Smooth muscle cell (in vitro differentiated cells): ENCODE data around the gene MYLK2. TPM values are rescaled to one million over a fixed set of nuclear protein-coding genes. Genes with fewer than 3 reads are reported as not detected.

Experiments used
- DNase-seq: peaks from one replicate; lab custom pipeline; 2025; ENCODE audit not compliant: unreplicated experiment; lab: John Stamatoyannopoulos, UW
- H2AFZ ChIP-seq: fragments of 200-600 bp; sonication (generic); 2 replicates; pipeline ENCODE4 v1.6.0; 2016; ENCODE audit warnings: antibody characterized with exemption, low read depth, mild to moderate bottlenecking
- H3F3A ChIP-seq: fragments of 200-600 bp; sonication (generic); 2 replicates; pipeline ENCODE4 v1.6.0; 2017; ENCODE audit warnings: antibody characterized with exemption, low read depth
- H3K27ac ChIP-seq: fragments of 200-600 bp; sonication (generic); 2 replicates; pipeline ENCODE4 v1.5.1; 2016; ENCODE audit warnings: low read depth, mild to moderate bottlenecking
- H3K27me3 ChIP-seq: fragments of 200-600 bp; sonication (generic); 2 replicates; pipeline ENCODE4 v1.6.1; 2016; ENCODE audit warnings: low read depth, mild to moderate bottlenecking
- H3K36me3 ChIP-seq: fragments of 200-600 bp; sonication (generic); 2 replicates; pipeline ENCODE4 v1.5.1; 2016; ENCODE audit warnings: low read depth
- H3K4me1 ChIP-seq: fragments of 200-600 bp; sonication (generic); 2 replicates; pipeline ENCODE4 v1.5.1; 2016; ENCODE audit warnings: low read depth
- H3K4me2 ChIP-seq: fragments of 200-600 bp; sonication (generic); 2 replicates; pipeline ENCODE4 v1.6.0; 2016; ENCODE audit warnings: mild to moderate bottlenecking
- H3K4me3 ChIP-seq: fragments of 200-600 bp; sonication (generic); 2 replicates; pipeline ENCODE4 v1.5.1; 2016; ENCODE audit warnings: mild to moderate bottlenecking
- H3K79me2 ChIP-seq: fragments of 200-600 bp; sonication (generic); 2 replicates; pipeline ENCODE4 v1.6.0; 2016; ENCODE audit warnings: low read depth, mild to moderate bottlenecking
- H3K9ac ChIP-seq: fragments of 200-600 bp; sonication (generic); 2 replicates; pipeline ENCODE4 v1.6.0; 2016; ENCODE audit warnings: low read depth
- H3K9me3 ChIP-seq: fragments of 200-600 bp; sonication (generic); replicated peaks from 2 replicates; pipeline ENCODE4 v1.5.1; 2016; ENCODE audit warnings: low read depth
- H4K20me1 ChIP-seq: fragments of 200-600 bp; sonication (generic); 2 replicates; pipeline ENCODE4 v1.6.0; 2016; ENCODE audit warnings: low read depth
- CTCF ChIP-seq: fragments of 200-600 bp; sonication (generic); IDR thresholded peaks from 2 replicates; pipeline ENCODE4 v1.5.1; 2017; ENCODE audit warnings: borderline replicate concordance, mild to moderate bottlenecking, antibody characterized with exemption; ENCODE audit not compliant: insufficient read depth, poor library complexity, severe bottlenecking
- WGBS: methylation state at CpG from one replicate; pipeline ENCODE4 v1.1.7; 2016; ENCODE audit warnings: low lambda C conversion rate; 5-methylcytosine and 5-hydroxymethylcytosine counted together
- polyA plus RNA-seq: library from polyadenylated mRNA; unstranded; fragments of >200 nt; fragmentation: Nextera tagmentation; extraction: Ambion mirVana; gene quantifications from 2 replicates; pipeline ENCODE4 v1.2.1, GENCODE V29; 2016
- total RNA-seq: library from RNA; depleted of rRNA; stranded (reverse); fragments of >200 nt; gene quantifications from 2 replicates; pipeline ENCODE4 v1.2.3, GENCODE V29; 2014

The MYLK2 gene
- total and polyA plus RNA-seq, 2 experiments from 2014 or later: 0.09 to 0.22 TPM

DNA sequence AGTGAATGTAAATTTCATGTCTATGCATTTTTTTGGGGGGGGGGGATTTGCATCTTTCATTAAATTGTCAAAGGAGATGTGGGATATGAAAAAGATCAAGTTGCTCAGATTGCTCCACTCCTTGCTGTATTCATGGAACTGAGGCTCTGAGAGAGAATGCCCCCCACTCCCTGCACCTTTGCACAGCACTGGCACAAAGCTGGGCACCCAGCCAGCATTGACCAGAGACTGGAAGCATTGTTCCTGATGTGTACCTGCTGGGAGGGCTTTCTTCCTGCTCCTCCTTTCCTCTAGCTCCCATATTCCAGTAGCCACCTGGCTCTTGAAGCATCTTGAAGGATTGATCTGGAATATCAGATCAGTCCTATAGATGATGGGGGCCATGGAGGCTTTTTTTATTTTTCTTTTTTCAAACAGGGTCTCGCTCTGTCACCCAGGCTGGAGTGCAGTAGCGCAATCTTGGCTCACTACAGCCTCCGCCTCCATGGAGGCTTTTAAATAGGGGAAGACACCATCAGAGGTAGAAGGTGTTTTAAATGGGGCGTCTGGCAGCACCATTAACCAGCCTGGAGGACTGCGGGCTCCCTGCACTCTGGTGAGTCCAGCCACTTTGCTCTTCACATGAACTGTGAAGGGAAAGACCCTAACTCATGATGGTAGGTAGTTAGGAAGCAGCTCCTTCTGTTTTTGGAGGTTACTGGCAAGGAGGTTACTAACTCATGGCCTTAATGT, 40.3 kb downstream of the MYLK2 start:
- Histone ChIP-seq H2AFZ (no peak overlapping the region), H3K4me2 (no peak overlapping the region), H3F3A (no peaks in the 10 kb centered on the region), H3K79me2 (no peaks in the 10 kb centered on the region), H3K9me3 (no peaks in the 10 kb centered on the region), H3K9ac (no peak overlapping the region), H4K20me1 (no peaks in the 10 kb centered on the region), H3K27me3 (peaks cover 43% of the 10 kb centered on the region), H3K4me1 (peaks cover 12% of the 10 kb centered on the region), H3K36me3 (no peaks in the 10 kb centered on the region), H3K27ac (no peak overlapping the region), H3K4me3 (no peak overlapping the region)
- TF ChIP-seq CTCF: no peak
- no peak for DNase-seq
- WGBS: 85% methylated on average over 5 of the region's 5 CpGs

GRCh38 chr20:31859998-31860380, 40.8 kb downstream of the MYLK2 start:
- Histone ChIP-seq H3K9me3 (no peaks in the 10 kb centered on the region), H3K4me3 (no peak overlapping the region), H3K9ac (no peak overlapping the region), H3F3A (no peaks in the 10 kb centered on the region), H3K36me3 (no peaks in the 10 kb centered on the region), H3K27me3 (peaks cover 38% of the 10 kb centered on the region), H3K4me2 (no peak overlapping the region), H4K20me1 (no peaks in the 10 kb centered on the region), H2AFZ (no peak overlapping the region), H3K27ac (no peak overlapping the region), H3K79me2 (no peaks in the 10 kb centered on the region), H3K4me1 (peaks cover 12% of the 10 kb centered on the region)
- DNase-seq: no peak
- WGBS: 70% methylated on average over 7 of the region's 7 CpGs
- TF ChIP-seq CTCF: no peak

- H3K27ac ChIP-seq: no peak overlapping the region
- no peak for TF ChIP-seq CTCF
- DNase-seq: no peak
- H3K9me3 ChIP-seq: no peaks in the 10 kb centered on the region
- H2AFZ ChIP-seq: peak overlapping the region; percentile 98
- WGBS: 11% methylated on average over 15 of the region's 15 CpGs
- peaks cover 12% of the 10 kb centered on the region for H3K4me1 ChIP-seq
- no peaks in the 10 kb centered on the region for H3K36me3 ChIP-seq
- H3K79me2 ChIP-seq: no peaks in the 10 kb centered on the region
- H3K4me2 ChIP-seq: peak overlapping the region; percentile 100
- no peaks in the 10 kb centered on the region for H3F3A ChIP-seq
- H3K9ac ChIP-seq: peak overlapping the region; percentile 20
- H4K20me1 ChIP-seq: no peaks in the 10 kb centered on the region
- peaks cover 32% of the 10 kb centered on the region for H3K27me3 ChIP-seq
- H3K4me3 ChIP-seq: peak overlapping the region; percentile 81
Measured at GRCh38 chr20:31860390-31861134, 41.4 kb downstream of the MYLK2 start.

GRCh38 chr20:31861135-31861384, 41.9 kb downstream of the MYLK2 start:
- Histone ChIP-seq H3F3A (no peaks in the 10 kb centered on the region), H3K4me3 (peak overlapping the region; percentile 81), H3K4me2 (peak overlapping the region; percentile 100), H2AFZ (peak overlapping the region; percentile 98), H3K36me3 (no peaks in the 10 kb centered on the region), H3K9ac (peak overlapping the region; percentile 20), H4K20me1 (no peaks in the 10 kb centered on the region), H3K4me1 (peaks cover 12% of the 10 kb centered on the region), H3K79me2 (no peaks in the 10 kb centered on the region), H3K27ac (no peak overlapping the region), H3K9me3 (no peaks in the 10 kb centered on the region), H3K27me3 (peaks cover 27% of the 10 kb centered on the region)
- WGBS: 0% methylated on average over 16 of the region's 20 CpGs
- DNase-seq: no peak
- TF ChIP-seq CTCF: peak; percentile 8
